Pancreas (tissue), 10 donors: ENCODE measurements around the gene FIBCD1. TPM values are rescaled to one million over a fixed set of nuclear protein-coding genes. Genes with fewer than 3 reads are reported as not detected.

Experiments used
- ATAC-seq, 4 donors: fragments of 200-7000 bp; cut with Tn5 transposase; one replicate each; pipeline versions ENCODE4 v1.8.0 to v1.9.1; 2020; ENCODE audit warnings: mild to moderate bottlenecking in 4 of 4, moderate library complexity in 4 of 4
- DNase-seq, 6 donors: peaks; one replicate each; pipeline ENCODE4 v3.0.0-alpha.2; 2020
- FAIRE-seq: peaks from 2 replicates; lab custom pipeline; 2012; peaks lifted over from hg19 to GRCh38; lab: Jason Lieb, UNC
- H3K27ac ChIP-seq, 4 donors: fragments of 200-600 bp; sonication (generic); 1 replicate in 3 of 4; 2 replicates in 1 of 4; pipeline versions ENCODE4 v1.5.0 to v1.8.0; 2020
- H3K27me3 ChIP-seq, 4 donors: fragments of 200-600 bp; one replicate each; pipeline ENCODE4 v1.8.0; 2021
- H3K36me3 ChIP-seq, 3 donors: fragments of 200-600 bp; sonication (generic) in 1 of 3; one replicate each; pipeline versions ENCODE4 v1.5.0 to v1.8.0; 2020 to 2021
- H3K4me1 ChIP-seq, 3 donors: fragments of 200-600 bp; one replicate each; pipeline ENCODE4 v1.8.0; 2021
- H3K4me3 ChIP-seq, 4 donors: fragments of 200-600 bp; sonication (generic) in 2 of 4; one replicate each; pipeline versions ENCODE4 v1.5.0 to v1.8.0; 2020 to 2021
- H3K9me3 ChIP-seq, 4 donors: fragments of 200-600 bp; one replicate each; pipeline ENCODE4 v1.8.0; 2021
- CTCF ChIP-seq, 4 donors: fragments of 200-600 bp; sonication (generic) in 3 of 4; IDR thresholded peaks; one replicate each; pipeline versions ENCODE4 v1.5.0 to v1.8.0; 2021; ENCODE audit warnings: antibody characterized with exemption in 4 of 4
- WGBS, 2 donors: extraction: QIAGEN DNeasy Blood & Tissue Kit; methylation state at CpG; one replicate each; pipeline ENCODE4 v1.1.7; 2013; 5-methylcytosine and 5-hydroxymethylcytosine counted together
- intact Hi-C, 3 donors: fragments of 100-400 bp; cut with DNase I; formaldehyde crosslinking; loops; one replicate each; pipeline versions ENCODE4 v1.11.1 to v1.14.2; 2022
- polyA plus RNA-seq, 2 donors: library from polyadenylated mRNA; stranded (reverse); fragments of 200-250 nt; gene quantifications; one replicate each; pipeline ENCODE4 v1.2.3, GENCODE V29; 2013
- total RNA-seq, 6 donors: library from RNA; stranded (reverse); fragmentation: NEBNext Ultra II Directional in 4 of 6; extraction: Animal tissue kit (Norgen Biotek cat#: 25700) in 4 of 6; gene quantifications; one replicate each; pipeline versions ENCODE4 v1.2.1 to v1.2.4, GENCODE V29; 2021 to 2023
- donor health status: healthy with polysubstance abuse.
- donor health status: DM: no; HTN: no; CAD: no; lungs with moderate emphysema.
- donor health status: DM: no; HTN: no; CAD: no.
- donor health status: control.
- donor health status: control.
- donor health status: Bipolar disorder and iron deficiency.
- donor health status: DM: yes; HTN: yes; CAD: no.
- donor health status: DM: no; HTN: no; CAD: no.
- donor health status: DM: no; HTN: no; CAD: no.
- donor health status: DM: yes; HTN: yes; CAD: no.

FIBCD1 gene
- total and polyA plus RNA-seq, 8 donors: 0.47 TPM; not detected in 7

GRCh38 chr9:130856474-130856873, 82.6 kb downstream of the FIBCD1 start:
- no peak for FAIRE-seq
- Histone ChIP-seq H3K4me1 (no peaks in the 10 kb centered on the region), H3K36me3 (peaks cover 0 to 21% (median 0%) of the 10 kb centered on the region in 3 donors), H3K27me3 (no peaks in the 10 kb centered on the region), H3K27ac (no peak overlapping the region), H3K4me3 (no peak overlapping the region), H3K9me3 (no peaks in the 10 kb centered on the region)
- DNase-seq: no peak
- intact Hi-C loops: no loop called here
- 80 to 86% methylated on average over 8 of the region's 8 CpGs for WGBS, 2 donors
- ATAC-seq: no peak
- TF ChIP-seq CTCF (IDR thresholded peaks at IDR 0.05): no peak

GRCh38 chr9:130854835-130855234, 84.2 kb downstream of the FIBCD1 start:
- ATAC-seq (no peak), FAIRE-seq (no peak), DNase-seq (no peak)
- Histone ChIP-seq H3K27me3 (no peaks in the 10 kb centered on the region), H3K9me3 (no peaks in the 10 kb centered on the region), H3K27ac (no peak overlapping the region), H3K4me1 (no peaks in the 10 kb centered on the region), H3K4me3 (no peak overlapping the region), H3K36me3 (peaks cover 0 to 21% (median 0%) of the 10 kb centered on the region in 3 donors)
- TF ChIP-seq CTCF (IDR thresholded peaks at IDR 0.05): no peak
- intact Hi-C loops: no loop called here
- 91 to 92% methylated on average over 9 of the region's 9 CpGs for WGBS, 2 donors

GRCh38 chr9:130854092-130854491, 85.0 kb downstream of the FIBCD1 start:
- no peaks in the 10 kb centered on the region for H3K27me3 ChIP-seq
- H3K36me3 ChIP-seq: peaks cover 0 to 21% (median 0%) of the 10 kb centered on the region in 3 donors
- FAIRE-seq: no peak
- ATAC-seq: no peak
- 86 to 87% methylated on average over 8 of the region's 8 CpGs for WGBS, 2 donors
- no peak overlapping the region for H3K27ac ChIP-seq
- H3K4me1 ChIP-seq: no peaks in the 10 kb centered on the region
- no peak overlapping the region for H3K4me3 ChIP-seq
- no peak for DNase-seq
- TF ChIP-seq CTCF (IDR thresholded peaks at IDR 0.05): no peak
- no peaks in the 10 kb centered on the region for H3K9me3 ChIP-seq
- intact Hi-C loops: no loop called here

- H3K27ac ChIP-seq: no peak overlapping the region
- TF ChIP-seq CTCF (IDR thresholded peaks at IDR 0.05): no peak
- FAIRE-seq (no peak), ATAC-seq (no peak), DNase-seq (no peak)
- WGBS, 2 donors: 88 to 91% methylated on average over 7 of the region's 7 CpGs
- peaks cover 0 to 21% (median 0%) of the 10 kb centered on the region in 3 donors for H3K36me3 ChIP-seq
- no peaks in the 10 kb centered on the region for H3K9me3 ChIP-seq
- intact Hi-C loops: no loop called here
- no peaks in the 10 kb centered on the region for H3K4me1 ChIP-seq
- no peaks in the 10 kb centered on the region for H3K27me3 ChIP-seq
- no peak overlapping the region for H3K4me3 ChIP-seq
Measured at GRCh38 chr9:130852801-130853200, 86.2 kb downstream of the FIBCD1 start.

Other genes starting within 250 kb of the FIBCD1 start
- 10 to 100 TPM in 5 of 6 donors, 1 to 10 TPM in 1; 9.1 to 15.5 (median 11.6) TPM for gene EXOSC2, start 245.5 kb downstream of the FIBCD1 start, total RNA-seq
- gene EXOSC2, start 245.5 kb downstream of the FIBCD1 start, polyA plus RNA-seq: 10 to 100 TPM in 1 of 2 donors, 1 to 10 TPM in 1; 9.1 to 14.1 TPM
- gene ABL1, start 104.0 kb downstream of the FIBCD1 start, total RNA-seq: 10 to 100 TPM; 16.4 to 31.9 (median 22.2) TPM
- 10 to 100 TPM; 15.3 to 16.8 TPM for gene ABL1, start 104.0 kb downstream of the FIBCD1 start, polyA plus RNA-seq
- not detected for gene QRFP, start 42.4 kb downstream of the FIBCD1 start, total RNA-seq
- gene QRFP, start 42.4 kb downstream of the FIBCD1 start, polyA plus RNA-seq: not detected
- gene LAMC3, start 69.9 kb upstream of the FIBCD1 start, total RNA-seq: 1 to 10 TPM; 1.1 to 4.9 (median 2.2) TPM
- gene LAMC3, start 69.9 kb upstream of the FIBCD1 start, polyA plus RNA-seq: 1 to 10 TPM; 5.1 to 8.9 TPM
- 1 to 10 TPM; 2.4 to 5.0 (median 3.8) TPM for gene AIF1L, start 157.3 kb upstream of the FIBCD1 start, total RNA-seq
- gene AIF1L, start 157.3 kb upstream of the FIBCD1 start, polyA plus RNA-seq: 1 to 10 TPM; 4.0 to 4.6 TPM
- gene NUP214, start 186.3 kb upstream of the FIBCD1 start, total RNA-seq: 10 to 100 TPM; 24.3 to 38.3 (median 27.8) TPM
- gene NUP214, start 186.3 kb upstream of the FIBCD1 start, polyA plus RNA-seq: 10 to 100 TPM; 24.9 to 35.3 TPM